Mammary epithelial cell (primary cell): ENCODE measurements around the gene PKD1L1.

ENCODE experiments used
- CTCF ChIP-seq, 2 donors: IDR thresholded peaks in 1 of 2; conservative IDR thresholded peaks in 1 of 2; 2 replicates each; pipeline ENCODE4 v1.5.1; 2011 to 2012; ENCODE audit warnings: inconsistent platforms in 2 of 2, low read length in 2 of 2, mild to moderate bottlenecking in 2 of 2, control low read depth in 1 of 2, low read depth in 1 of 2; ENCODE audit not compliant: insufficient read depth in 1 of 2; ENCODE audit errors: extremely low read depth in 1 of 2
- EZH2 ChIP-seq: IDR thresholded peaks from 2 replicates; pipeline ENCODE4 v1.6.1; 2012; ENCODE audit warnings: low read length, inconsistent platforms, borderline replicate concordance

GRCh38 chr7:47843291-47843690 lies 105.0 kb downstream of the PKD1L1 start:
- no peak for TF ChIP-seq CTCF (conservative IDR thresholded peaks at IDR 0.05 in 1 of 2, IDR thresholded peaks at IDR 0.05 in 1 of 2; ENCODE audit: extremely low read depth in 1 of 2, insufficient read depth in 1 of 2, low read depth in 1 of 2, low read length in 2 of 2)
- no peak for TF ChIP-seq EZH2
